ENCODE measurements around the gene SPHK1. TPM values are rescaled to one million over a fixed set of nuclear protein-coding genes. Genes with fewer than 3 reads are reported as not detected.
A peak's percentile ranks its signal among the peaks of the same experiment; 100 is the strongest.

The SPHK1 gene
- total RNA-seq (10 to 100 TPM in 2 of 9 donors, 1 to 10 TPM in 6, under 1 TPM in 1; 0.61 to 15.3 (median 3.7) TPM), polyA plus RNA-seq (10 to 100 TPM in 2 of 3 donors, under 1 TPM in 1; 0.53 to 14.0 (median 10.3) TPM)
- long read RNA-seq, donor 1 = 0 reads
- long read RNA-seq, donor 2 = 0 reads
- long read RNA-seq, donor 3 = 0 reads
- long read RNA-seq, donor 4 = 0 reads
- long read RNA-seq, donor 5, transcript SPHK1-210 (6 exons, 1,821 nt) = major isoform, 7 of 22 reads
- long read RNA-seq, donor 5, partial matches to known transcripts = 6 of 22 reads
- long read RNA-seq, donor 5, other reads (novel, unspliced or antisense) = 7 of 22 reads
- long read RNA-seq, donor 6 = 0 reads
- long read RNA-seq, donor 7, partial matches to known transcripts = 0 of 1 reads
- long read RNA-seq, donor 7, other reads (novel, unspliced or antisense) = 0 of 1 reads
- long read RNA-seq, donor 8 = 0 reads
- long read RNA-seq, donor 9 = 0 reads
- long read RNA-seq, donor 10 = 0 reads

- intact Hi-C loops (cut with DNase I) = no loop called here
- Histone ChIP-seq H3K9me3 (replicated peaks in 1 of 3) (no peaks in the 10 kb centered on the region), H3K27ac (peak within 1 kb of the TSS in 4 of 5 donors; percentile 2 to 77 (median 44)), H3K36me3 (replicated peaks in 1 of 2) (no peaks in the 10 kb centered on the region), H3K4me3 (peak within 1 kb of the TSS in 2 of 4 donors; percentile 26 to 69), H3K4me1 (replicated peaks in 1 of 2) (peaks cover 26 to 35% of the 10 kb centered on the region in 2 donors), H3K27me3 (no peaks in the 10 kb centered on the region)
- WGBS, 4 donors = 0 to 1% (median 0%) methylated on average over 11 to 118 of the region's 118 CpGs
- DNase-seq = peak in 6 of 7 donors; percentile 47 to 69 (median 58)
- TF ChIP-seq CTCF (IDR thresholded peaks at IDR 0.05) (no peak), POLR2A (IDR thresholded peaks at IDR 0.05) (peak in 1 of 2 donors; percentile 24)
Measured at GRCh38 chr17:76384222-76384986, at the start of gene SPHK1. Gene SPHK1, plus strand, starts transcription at chr17:76384609. Its CDS starts 1,036 bp downstream, at chr17:76385645.

- TF ChIP-seq POLR2A (IDR thresholded peaks at IDR 0.05) (no peak), CTCF (IDR thresholded peaks at IDR 0.05) (no peak)
- peaks cover 0 to 13% of the 10 kb centered on the region in 2 donors for H3K36me3 ChIP-seq (replicated peaks in 1 of 2)
- H3K27me3 ChIP-seq = no peaks in the 10 kb centered on the region
- no peak for DNase-seq
- 95 to 98% (median 97%) methylated on average over 9 of the region's 9 CpGs for WGBS, 4 donors
- H3K27ac ChIP-seq = no peak overlapping the region
- no peaks in the 10 kb centered on the region for H3K9me3 ChIP-seq (replicated peaks in 1 of 3)
- intact Hi-C loops (cut with DNase I) = no loop called here
- H3K4me1 ChIP-seq (replicated peaks in 1 of 2) = no peaks in the 10 kb centered on the region
- no peak overlapping the region for H3K4me3 ChIP-seq
Measured at GRCh38 chr17:76335716-76336381, 48.6 kb upstream of the SPHK1 start.

- H3K9me3 ChIP-seq (replicated peaks in 1 of 3) = no peaks in the 10 kb centered on the region
- WGBS, 4 donors = 90 to 94% (median 93%) methylated on average over 7 of the region's 7 CpGs
- H3K4me3 ChIP-seq = no peak overlapping the region
- peaks cover 0 to 4% of the 10 kb centered on the region in 2 donors for H3K36me3 ChIP-seq (replicated peaks in 1 of 2)
- H3K4me1 ChIP-seq (replicated peaks in 1 of 2) = no peaks in the 10 kb centered on the region
- no peaks in the 10 kb centered on the region for H3K27me3 ChIP-seq
- TF ChIP-seq CTCF (IDR thresholded peaks at IDR 0.05) (no peak), POLR2A (IDR thresholded peaks at IDR 0.05) (no peak)
- no peak for DNase-seq
- intact Hi-C loops (cut with DNase I) = no loop called here
- no peak overlapping the region for H3K27ac ChIP-seq
Measured at GRCh38 chr17:76336756-76337412, 47.5 kb upstream of the SPHK1 start.
